Measurements from ENCODE around the gene PHLDB3.

DNA sequence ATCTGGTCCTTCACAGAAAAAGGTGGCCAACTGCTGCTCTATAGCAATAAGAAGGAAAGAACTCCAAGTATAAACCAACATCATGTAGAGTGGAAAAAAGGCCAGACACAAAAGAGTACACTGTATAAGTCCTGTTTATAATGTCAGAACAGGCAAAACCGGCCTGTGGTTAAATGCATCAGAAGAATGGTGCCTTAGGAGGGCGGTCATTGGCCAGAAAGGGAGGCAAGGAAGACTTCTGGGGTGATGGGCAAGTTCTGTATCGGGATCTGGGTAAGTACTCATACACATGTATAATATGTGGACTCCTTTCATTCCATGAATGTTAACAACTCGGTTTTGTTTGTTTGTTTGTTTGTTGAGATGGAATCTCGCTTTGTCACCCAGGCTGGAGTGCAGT lies 18.4 kb upstream of the PHLDB3 start:
- TF ChIP-seq POLR2AphosphoS5 (IDR thresholded peaks at IDR 0.05; ENCODE audit: borderline replicate concordance, low read depth, low read length) = no peak
- no peak for TF ChIP-seq EZH2 (IDR thresholded peaks at IDR 0.05)

All from SK-N-MC (cell line).